SK-N-SH treated with all-trans-retinoic acid at 6 μM for 48 hours (cell line): ENCODE measurements around the gene CDON.

Experiments used
- ATAC-seq: fragments of 200-7000 bp; cut with Tn5 transposase; 3 replicates; pipeline ENCODE4 v1.9.1; 2020; ENCODE audit warnings: mild to moderate bottlenecking, moderate library complexity
- ARNTL ChIP-seq: fragments of 450-650 bp; formaldehyde crosslinking; IDR thresholded peaks from 2 replicates; pipeline ENCODE4 v1.5.0; 2020; ENCODE audit warnings: low read depth, mild to moderate bottlenecking, moderate library complexity, borderline replicate concordance
- BACH2 ChIP-seq: fragments of 250-450 bp; sonication (Bioruptor Pico); IDR thresholded peaks from 2 replicates; pipeline ENCODE4 v1.9.0; 2021; ENCODE audit warnings: mild to moderate bottlenecking, borderline replicate concordance
- CSDC2 ChIP-seq: fragments of 250-450 bp; sonication (Bioruptor Pico); IDR thresholded peaks from 2 replicates; pipeline ENCODE4 v1.5.0; 2020; ENCODE audit warnings: mild to moderate bottlenecking, moderate library complexity
- CSRNP3 ChIP-seq: fragments of 250-450 bp; sonication (Bioruptor Pico); IDR thresholded peaks from 2 replicates; pipeline ENCODE4 v1.5.1; 2021; ENCODE audit warnings: mild to moderate bottlenecking, moderate library complexity
- ESRRG ChIP-seq: fragments of 250-450 bp; sonication (Bioruptor Pico); IDR thresholded peaks from 2 replicates; pipeline ENCODE4 v1.6.1; 2021; ENCODE audit warnings: mild to moderate bottlenecking
- GLIS3 ChIP-seq: fragments of 250-450 bp; sonication (Bioruptor Pico); IDR thresholded peaks from 2 replicates; pipeline ENCODE4 v1.5.0; 2020; ENCODE audit warnings: mild to moderate bottlenecking, moderate library complexity
- ISL1 ChIP-seq: fragments of 250-450 bp; sonication (Bioruptor Pico); IDR thresholded peaks from 2 replicates; pipeline ENCODE4 v2.1.2; 2022; ENCODE audit warnings: mild to moderate bottlenecking, moderate library complexity
- OSR1 ChIP-seq: fragments of 250-450 bp; sonication (Bioruptor Pico); IDR thresholded peaks from 2 replicates; pipeline ENCODE4 v1.8.0; 2022; ENCODE audit warnings: moderate library complexity, mild to moderate bottlenecking, inconsistent platforms
- PPARA ChIP-seq: fragments of 250-450 bp; sonication (Bioruptor Pico); IDR thresholded peaks from 2 replicates; pipeline ENCODE4 v1.5.0; 2020; ENCODE audit warnings: mild to moderate bottlenecking, borderline replicate concordance
- RARB ChIP-seq: fragments of 250-450 bp; sonication (Bioruptor Pico); IDR thresholded peaks from 2 replicates; pipeline ENCODE4 v1.8.0; 2021; ENCODE audit warnings: mild to moderate bottlenecking, moderate library complexity
- TCF4 ChIP-seq: fragments of 250-450 bp; sonication (Bioruptor Pico); IDR thresholded peaks from 2 replicates; pipeline ENCODE4 v1.8.0; 2021; ENCODE audit warnings: mild to moderate bottlenecking, moderate library complexity, borderline replicate concordance
- TOX ChIP-seq: fragments of 250-450 bp; sonication (Bioruptor Pico); IDR thresholded peaks from 2 replicates; pipeline ENCODE4 v1.8.0; 2021; ENCODE audit warnings: mild to moderate bottlenecking, moderate library complexity, borderline replicate concordance
- ZC3H10 ChIP-seq: fragments of 250-450 bp; sonication (Bioruptor Pico); IDR thresholded peaks from 2 replicates; pipeline ENCODE4 v1.5.1; 2021; ENCODE audit warnings: mild to moderate bottlenecking, moderate library complexity
- ZFP3 ChIP-seq: fragments of 250-450 bp; sonication (Bioruptor Pico); IDR thresholded peaks from 2 replicates; pipeline ENCODE4 v1.5.0; 2020; ENCODE audit warnings: mild to moderate bottlenecking, moderate library complexity
- ZFP30 ChIP-seq: fragments of 450-650 bp; formaldehyde crosslinking; IDR thresholded peaks from 2 replicates; pipeline ENCODE4 v1.5.0; 2022; ENCODE audit warnings: mild to moderate bottlenecking, moderate library complexity
- ZNF565 ChIP-seq: fragments of 450-650 bp; formaldehyde crosslinking; conservative IDR thresholded peaks from 2 replicates; pipeline ENCODE4 v1.5.0; 2020; ENCODE audit warnings: low read depth, mild to moderate bottlenecking, moderate library complexity
- ZNF70 ChIP-seq: fragments of 450-650 bp; formaldehyde crosslinking; IDR thresholded peaks from 2 replicates; pipeline ENCODE4 v1.5.0; 2020; ENCODE audit warnings: mild to moderate bottlenecking, moderate library complexity
- ZNF8 ChIP-seq: fragments of 450-650 bp; formaldehyde crosslinking; IDR thresholded peaks from 2 replicates; pipeline ENCODE4 v1.5.0; 2020; ENCODE audit warnings: mild to moderate bottlenecking, moderate library complexity
- TF ChIP-seq, protein P1 (sequence below): fragments of 250-450 bp; sonication (Bioruptor Pico); IDR thresholded peaks from 2 replicates; pipeline ENCODE4 v1.5.1; 2020; ENCODE audit warnings: low read depth, mild to moderate bottlenecking, moderate library complexity
- TF ChIP-seq, protein P2 (sequence below): fragments of 250-450 bp; sonication (Bioruptor Pico); IDR thresholded peaks from 2 replicates; pipeline ENCODE4 v1.8.0; 2020; ENCODE audit warnings: mild to moderate bottlenecking, moderate library complexity, borderline replicate concordance
- TF ChIP-seq, protein P3 (sequence below): fragments of 250-450 bp; sonication (Bioruptor Pico); IDR thresholded peaks from 2 replicates; pipeline ENCODE4 v1.5.0; 2020; ENCODE audit warnings: mild to moderate bottlenecking, moderate library complexity

Gene CDON

GRCh38 chr11:125950178-125950490 lies 112.5 kb downstream of the CDON start:
- TF ChIP-seq ESRRG (no peak), ZNF70 (CRISPR knock-in tag) (no peak), RARB (CRISPR knock-in tag) (no peak), PPARA (CRISPR knock-in tag) (no peak), GLIS3 (CRISPR knock-in tag) (no peak), ZFP3 (no peak), TCF4 (no peak), BACH2 (CRISPR knock-in tag) (no peak), ZNF8 (CRISPR knock-in tag) (no peak), OSR1 (no peak), TOX (no peak), CSRNP3 (CRISPR knock-in tag) (no peak), ZNF565 (no peak), CSDC2 (no peak), ZFP30 (CRISPR knock-in tag) (no peak), ARNTL (CRISPR knock-in tag) (no peak)
- TF ChIP-seq, protein P1, sequence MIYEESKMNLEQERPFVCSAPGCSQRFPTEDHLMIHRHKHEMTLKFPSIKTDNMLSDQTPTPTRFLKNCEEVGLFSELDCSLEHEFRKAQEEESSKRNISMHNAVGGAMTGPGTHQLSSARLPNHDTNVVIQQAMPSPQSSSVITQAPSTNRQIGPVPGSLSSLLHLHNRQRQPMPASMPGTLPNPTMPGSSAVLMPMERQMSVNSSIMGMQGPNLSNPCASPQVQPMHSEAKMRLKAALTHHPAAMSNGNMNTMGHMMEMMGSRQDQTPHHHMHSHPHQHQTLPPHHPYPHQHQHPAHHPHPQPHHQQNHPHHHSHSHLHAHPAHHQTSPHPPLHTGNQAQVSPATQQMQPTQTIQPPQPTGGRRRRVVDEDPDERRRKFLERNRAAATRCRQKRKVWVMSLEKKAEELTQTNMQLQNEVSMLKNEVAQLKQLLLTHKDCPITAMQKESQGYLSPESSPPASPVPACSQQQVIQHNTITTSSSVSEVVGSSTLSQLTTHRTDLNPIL (CRISPR knock-in tag), result no peak
- TF ChIP-seq, protein P2, sequence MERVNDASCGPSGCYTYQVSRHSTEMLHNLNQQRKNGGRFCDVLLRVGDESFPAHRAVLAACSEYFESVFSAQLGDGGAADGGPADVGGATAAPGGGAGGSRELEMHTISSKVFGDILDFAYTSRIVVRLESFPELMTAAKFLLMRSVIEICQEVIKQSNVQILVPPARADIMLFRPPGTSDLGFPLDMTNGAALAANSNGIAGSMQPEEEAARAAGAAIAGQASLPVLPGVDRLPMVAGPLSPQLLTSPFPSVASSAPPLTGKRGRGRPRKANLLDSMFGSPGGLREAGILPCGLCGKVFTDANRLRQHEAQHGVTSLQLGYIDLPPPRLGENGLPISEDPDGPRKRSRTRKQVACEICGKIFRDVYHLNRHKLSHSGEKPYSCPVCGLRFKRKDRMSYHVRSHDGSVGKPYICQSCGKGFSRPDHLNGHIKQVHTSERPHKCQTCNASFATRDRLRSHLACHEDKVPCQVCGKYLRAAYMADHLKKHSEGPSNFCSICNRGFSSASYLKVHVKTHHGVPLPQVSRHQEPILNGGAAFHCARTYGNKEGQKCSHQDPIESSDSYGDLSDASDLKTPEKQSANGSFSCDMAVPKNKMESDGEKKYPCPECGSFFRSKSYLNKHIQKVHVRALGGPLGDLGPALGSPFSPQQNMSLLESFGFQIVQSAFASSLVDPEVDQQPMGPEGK (CRISPR knock-in tag), result no peak
- TF ChIP-seq, protein P3, sequence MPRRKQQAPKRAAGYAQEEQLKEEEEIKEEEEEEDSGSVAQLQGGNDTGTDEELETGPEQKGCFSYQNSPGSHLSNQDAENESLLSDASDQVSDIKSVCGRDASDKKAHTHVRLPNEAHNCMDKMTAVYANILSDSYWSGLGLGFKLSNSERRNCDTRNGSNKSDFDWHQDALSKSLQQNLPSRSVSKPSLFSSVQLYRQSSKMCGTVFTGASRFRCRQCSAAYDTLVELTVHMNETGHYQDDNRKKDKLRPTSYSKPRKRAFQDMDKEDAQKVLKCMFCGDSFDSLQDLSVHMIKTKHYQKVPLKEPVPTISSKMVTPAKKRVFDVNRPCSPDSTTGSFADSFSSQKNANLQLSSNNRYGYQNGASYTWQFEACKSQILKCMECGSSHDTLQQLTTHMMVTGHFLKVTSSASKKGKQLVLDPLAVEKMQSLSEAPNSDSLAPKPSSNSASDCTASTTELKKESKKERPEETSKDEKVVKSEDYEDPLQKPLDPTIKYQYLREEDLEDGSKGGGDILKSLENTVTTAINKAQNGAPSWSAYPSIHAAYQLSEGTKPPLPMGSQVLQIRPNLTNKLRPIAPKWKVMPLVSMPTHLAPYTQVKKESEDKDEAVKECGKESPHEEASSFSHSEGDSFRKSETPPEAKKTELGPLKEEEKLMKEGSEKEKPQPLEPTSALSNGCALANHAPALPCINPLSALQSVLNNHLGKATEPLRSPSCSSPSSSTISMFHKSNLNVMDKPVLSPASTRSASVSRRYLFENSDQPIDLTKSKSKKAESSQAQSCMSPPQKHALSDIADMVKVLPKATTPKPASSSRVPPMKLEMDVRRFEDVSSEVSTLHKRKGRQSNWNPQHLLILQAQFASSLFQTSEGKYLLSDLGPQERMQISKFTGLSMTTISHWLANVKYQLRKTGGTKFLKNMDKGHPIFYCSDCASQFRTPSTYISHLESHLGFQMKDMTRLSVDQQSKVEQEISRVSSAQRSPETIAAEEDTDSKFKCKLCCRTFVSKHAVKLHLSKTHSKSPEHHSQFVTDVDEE (CRISPR knock-in tag), result no peak
- ATAC-seq, result no peak

- no peak for ATAC-seq
- TF ChIP-seq PPARA (CRISPR knock-in tag), result no peak
- TF ChIP-seq TOX, result no peak
- TF ChIP-seq ISL1 (CRISPR knock-in tag), result no peak
- no peak for TF ChIP-seq BACH2 (CRISPR knock-in tag)
- TF ChIP-seq TCF4, result no peak
- no peak for TF ChIP-seq ZNF565
- no peak for TF ChIP-seq ESRRG
- TF ChIP-seq ZNF70 (CRISPR knock-in tag), result no peak
- no peak for TF ChIP-seq RARB (CRISPR knock-in tag)
- TF ChIP-seq ZFP30 (CRISPR knock-in tag), result no peak
- TF ChIP-seq, protein P1 (CRISPR knock-in tag), result no peak
- TF ChIP-seq, protein P2 (CRISPR knock-in tag), result no peak
- no peak for TF ChIP-seq OSR1
- TF ChIP-seq ZC3H10, result no peak
Observed at GRCh38 chr11:125949271-125950177, 113.1 kb downstream of the CDON start.
